Gastrocnemius medialis (tissue), 4 donors: Measurements from ENCODE around the gene PLD4. TPM values are rescaled to one million over a fixed set of nuclear protein-coding genes. Genes with fewer than 3 reads are reported as not detected.
A peak's percentile ranks its signal among the peaks of the same experiment; 100 is the strongest.

Experiments
- ATAC-seq, 2 donors: fragments of 150-250 bp; one replicate each; pipeline ENCODE4 v1.9.1; 2016
- DNase-seq, 2 donors: peaks; one replicate each; pipeline ENCODE4 v3.0.0-alpha.2; 2019
- H3K27ac ChIP-seq, 4 donors: fragments of 200-600 bp; sonication (generic); 1 replicate in 1 of 4; 2 replicates in 3 of 4; pipeline ENCODE4 v1.5.1; 2016 to 2018; ENCODE audit warnings: mild to moderate bottlenecking in 2 of 4, moderate library complexity in 1 of 4
- H3K27me3 ChIP-seq, 3 donors: fragments of 200-600 bp; sonication (generic) in 2 of 3; 1 replicate in 1 of 3; 2 replicates in 2 of 3; pipeline versions ENCODE4 v1.5.1 to v1.6.0; 2016 to 2019; ENCODE audit warnings: mild to moderate bottlenecking in 1 of 3, moderate library complexity in 1 of 3
- H3K36me3 ChIP-seq, 2 donors: fragments of 200-600 bp; sonication (generic) in 1 of 2; one replicate each; pipeline ENCODE4 v1.5.1; 2017 to 2018
- H3K4me1 ChIP-seq, 2 donors: fragments of 200-600 bp; sonication (generic) in 1 of 2; one replicate each; pipeline ENCODE4 v1.5.1; 2016 to 2017; ENCODE audit warnings: mild to moderate bottlenecking in 2 of 2
- H3K4me3 ChIP-seq, 4 donors: fragments of 200-600 bp; sonication (generic) in 3 of 4; 1 replicate in 1 of 4; 2 replicates in 3 of 4; pipeline ENCODE4 v1.5.1; 2016 to 2019; ENCODE audit warnings: mild to moderate bottlenecking in 2 of 4
- H3K9me3 ChIP-seq, 3 donors: fragments of 200-600 bp; sonication (generic) in 2 of 3; 1 replicate in 1 of 3; 2 replicates in 2 of 3; pipeline ENCODE4 v1.5.1; 2016 to 2019
- POLR2A ChIP-seq, 2 donors: fragments of 450-650 bp; IDR thresholded peaks; one replicate each; pipeline ENCODE4 v1.6.1; 2017; ENCODE audit warnings: antibody characterized with exemption in 2 of 2, mild to moderate bottlenecking in 2 of 2, moderate library complexity in 2 of 2
- in situ Hi-C, 4 donors: fragments of 200-750 bp; cut with MboI; loops; one replicate each; pipeline versions ENCODE4 v1.15.0 to v1.8.0; 2017; ENCODE audit warnings: low sequenced_read_pairs in 4 of 4
- intact Hi-C: fragments of 100-400 bp; cut with DNase I; formaldehyde crosslinking; loops from one replicate; pipeline ENCODE4 v1.15.1; 2023; ENCODE audit warnings: low total_unique reads
- total RNA-seq, 4 donors: library from RNA; depleted of rRNA; stranded (reverse); fragments of >200 nt; gene quantifications; one replicate each; pipeline versions ENCODE4 v1.1.0 to v1.2.3, GENCODE V29; 2016
- TF ChIP-seq, protein P1 (sequence below), 5 experiments: fragments of 450-650 bp in 3 of 5; fragments of 200-600 bp in 2 of 5; sonication (generic) in 2 of 5; IDR thresholded peaks in 4 of 5; conservative IDR thresholded peaks in 1 of 5; 1 replicate in 4 of 5; 2 replicates in 1 of 5; pipeline ENCODE4 v1.5.1; 2016 to 2019; ENCODE audit warnings: antibody characterized with exemption in 5 of 5, mild to moderate bottlenecking in 3 of 5, moderate library complexity in 3 of 5

The PLD4 gene, protein sequence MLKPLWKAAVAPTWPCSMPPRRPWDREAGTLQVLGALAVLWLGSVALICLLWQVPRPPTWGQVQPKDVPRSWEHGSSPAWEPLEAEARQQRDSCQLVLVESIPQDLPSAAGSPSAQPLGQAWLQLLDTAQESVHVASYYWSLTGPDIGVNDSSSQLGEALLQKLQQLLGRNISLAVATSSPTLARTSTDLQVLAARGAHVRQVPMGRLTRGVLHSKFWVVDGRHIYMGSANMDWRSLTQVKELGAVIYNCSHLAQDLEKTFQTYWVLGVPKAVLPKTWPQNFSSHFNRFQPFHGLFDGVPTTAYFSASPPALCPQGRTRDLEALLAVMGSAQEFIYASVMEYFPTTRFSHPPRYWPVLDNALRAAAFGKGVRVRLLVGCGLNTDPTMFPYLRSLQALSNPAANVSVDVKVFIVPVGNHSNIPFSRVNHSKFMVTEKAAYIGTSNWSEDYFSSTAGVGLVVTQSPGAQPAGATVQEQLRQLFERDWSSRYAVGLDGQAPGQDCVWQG
- total RNA-seq = not detected

DNA sequence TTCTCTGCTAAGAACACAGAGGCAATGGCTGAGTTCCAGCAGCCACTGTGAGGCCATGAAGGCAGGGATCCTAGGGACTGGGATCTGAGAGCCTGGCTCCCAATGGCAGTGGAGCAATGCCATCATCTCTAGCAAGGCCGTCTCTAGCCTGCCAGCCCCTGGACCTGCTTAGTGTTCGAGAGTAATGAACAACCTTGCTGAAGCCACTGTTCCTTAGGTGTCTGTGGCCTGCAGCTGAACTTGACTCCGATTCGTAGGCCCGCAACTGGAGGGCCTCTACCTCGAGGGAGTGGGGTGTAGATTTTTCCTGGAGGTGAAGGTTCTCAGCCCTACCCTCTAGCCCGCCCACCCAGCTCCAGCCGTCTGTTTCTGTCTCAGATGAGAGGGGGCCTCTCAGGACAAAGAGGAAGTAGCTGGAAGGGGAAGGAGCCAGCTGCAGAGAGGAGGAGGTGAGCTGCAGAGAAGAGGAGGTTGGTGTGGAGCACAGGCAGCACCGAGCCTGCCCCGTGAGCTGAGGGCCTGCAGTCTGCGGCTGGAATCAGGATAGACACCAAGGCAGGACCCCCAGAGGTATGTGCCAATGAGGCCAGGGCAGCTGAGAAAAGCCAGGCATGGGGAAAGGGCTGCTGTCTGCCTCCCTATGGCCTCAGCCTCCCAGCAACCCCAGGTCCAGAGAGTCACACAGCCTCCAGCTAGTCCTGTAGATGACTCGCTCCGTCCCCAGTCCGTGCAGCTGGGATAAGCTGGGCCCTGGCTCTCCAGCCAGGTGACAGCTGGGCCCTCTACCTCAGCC lies at the start of gene PLD4:
PLD4 (plus strand) TSS at position 459 of the 793 bp plus-strand sequence. CDS start 2,262 bp downstream, outside the sequence.
- Histone ChIP-seq H3K27me3 (no peaks in the 10 kb centered on the region), H3K4me1 (no peaks in the 10 kb centered on the region), H3K27ac (no peak within 1 kb of the TSS), H3K36me3 (no peaks in the 10 kb centered on the region), H3K4me3 (no peak within 1 kb of the TSS), H3K9me3 (no peaks in the 10 kb centered on the region)
- no peak for DNase-seq
- in situ Hi-C loops (no loop called here), intact Hi-C loops (no loop called here)
- ATAC-seq = no peak
- no peak for TF ChIP-seq POLR2A (IDR thresholded peaks at IDR 0.05)
- TF ChIP-seq, protein P1, sequence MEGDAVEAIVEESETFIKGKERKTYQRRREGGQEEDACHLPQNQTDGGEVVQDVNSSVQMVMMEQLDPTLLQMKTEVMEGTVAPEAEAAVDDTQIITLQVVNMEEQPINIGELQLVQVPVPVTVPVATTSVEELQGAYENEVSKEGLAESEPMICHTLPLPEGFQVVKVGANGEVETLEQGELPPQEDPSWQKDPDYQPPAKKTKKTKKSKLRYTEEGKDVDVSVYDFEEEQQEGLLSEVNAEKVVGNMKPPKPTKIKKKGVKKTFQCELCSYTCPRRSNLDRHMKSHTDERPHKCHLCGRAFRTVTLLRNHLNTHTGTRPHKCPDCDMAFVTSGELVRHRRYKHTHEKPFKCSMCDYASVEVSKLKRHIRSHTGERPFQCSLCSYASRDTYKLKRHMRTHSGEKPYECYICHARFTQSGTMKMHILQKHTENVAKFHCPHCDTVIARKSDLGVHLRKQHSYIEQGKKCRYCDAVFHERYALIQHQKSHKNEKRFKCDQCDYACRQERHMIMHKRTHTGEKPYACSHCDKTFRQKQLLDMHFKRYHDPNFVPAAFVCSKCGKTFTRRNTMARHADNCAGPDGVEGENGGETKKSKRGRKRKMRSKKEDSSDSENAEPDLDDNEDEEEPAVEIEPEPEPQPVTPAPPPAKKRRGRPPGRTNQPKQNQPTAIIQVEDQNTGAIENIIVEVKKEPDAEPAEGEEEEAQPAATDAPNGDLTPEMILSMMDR (IDR thresholded peaks at IDR 0.05 in 4 of 5, conservative IDR thresholded peaks at IDR 0.05 in 1 of 5) = no peak

DNA sequence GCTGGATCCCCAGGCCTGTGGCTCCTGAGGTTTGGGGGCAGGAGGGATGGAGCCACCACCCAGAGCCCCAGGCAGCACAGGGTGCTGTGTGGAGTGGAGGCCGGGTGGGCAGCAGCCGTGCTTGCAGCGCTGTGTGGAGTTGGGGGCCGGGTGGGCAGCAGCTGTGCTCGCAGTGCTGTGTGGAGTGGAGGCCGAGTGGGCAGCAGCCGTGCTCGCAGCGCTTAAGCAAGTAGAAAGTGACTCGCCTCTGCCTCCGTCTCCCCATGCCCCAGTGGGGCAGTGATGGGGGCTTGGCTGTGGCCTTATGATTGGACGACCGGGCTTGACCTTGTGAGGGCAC lies 49.3 kb upstream of the PLD4 start:
- no peak overlapping the region for H3K4me3 ChIP-seq
- no peaks in the 10 kb centered on the region for H3K9me3 ChIP-seq
- H3K27me3 ChIP-seq = no peaks in the 10 kb centered on the region
- H3K27ac ChIP-seq = no peak overlapping the region
- DNase-seq = no peak
- intact Hi-C loops = no loop called here
- in situ Hi-C loops = no loop called here
- TF ChIP-seq POLR2A (IDR thresholded peaks at IDR 0.05) = no peak
- TF ChIP-seq, protein P1 (IDR thresholded peaks at IDR 0.05 in 4 of 5, conservative IDR thresholded peaks at IDR 0.05 in 1 of 5) = no peak
- peaks cover 0 to 4% of the 10 kb centered on the region in 2 donors for H3K36me3 ChIP-seq
- peaks cover 0 to 7% of the 10 kb centered on the region in 2 donors for H3K4me1 ChIP-seq
- ATAC-seq = no peak

DNA sequence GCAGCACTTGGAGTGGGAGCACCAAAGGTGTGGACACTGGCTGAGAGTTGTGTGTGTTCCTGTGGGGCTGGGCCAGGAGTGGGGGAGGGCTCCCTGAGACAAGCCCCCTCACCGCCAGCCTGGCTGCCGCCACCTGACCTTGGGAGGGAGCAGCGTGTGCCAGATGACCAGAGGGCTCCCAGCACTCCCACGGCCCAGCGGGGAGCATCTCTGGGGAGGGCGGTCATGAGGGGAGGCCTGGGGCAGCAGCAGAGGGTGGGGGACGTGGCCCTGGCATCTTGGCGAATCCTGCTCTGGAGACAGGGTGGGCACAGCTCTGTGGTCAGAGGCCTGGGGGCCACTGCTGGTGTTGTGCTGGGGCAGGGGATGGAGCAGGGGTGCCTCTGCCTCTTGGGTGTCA lies 48.9 kb upstream of the PLD4 start:
- H3K9me3 ChIP-seq = no peaks in the 10 kb centered on the region
- in situ Hi-C loops = no loop called here
- H3K4me3 ChIP-seq = no peak overlapping the region
- H3K27ac ChIP-seq = no peak overlapping the region
- peaks cover 0 to 8% of the 10 kb centered on the region in 2 donors for H3K36me3 ChIP-seq
- DNase-seq (peak in 1 of 2 donors; percentile 14), ATAC-seq (no peak)
- no peak for TF ChIP-seq POLR2A (IDR thresholded peaks at IDR 0.05)
- TF ChIP-seq, protein P1 (IDR thresholded peaks at IDR 0.05 in 4 of 5, conservative IDR thresholded peaks at IDR 0.05 in 1 of 5) = no peak
- no peaks in the 10 kb centered on the region for H3K27me3 ChIP-seq
- H3K4me1 ChIP-seq = peaks cover under 1 to 8% of the 10 kb centered on the region in 2 donors
- intact Hi-C loops = no loop called here

DNA sequence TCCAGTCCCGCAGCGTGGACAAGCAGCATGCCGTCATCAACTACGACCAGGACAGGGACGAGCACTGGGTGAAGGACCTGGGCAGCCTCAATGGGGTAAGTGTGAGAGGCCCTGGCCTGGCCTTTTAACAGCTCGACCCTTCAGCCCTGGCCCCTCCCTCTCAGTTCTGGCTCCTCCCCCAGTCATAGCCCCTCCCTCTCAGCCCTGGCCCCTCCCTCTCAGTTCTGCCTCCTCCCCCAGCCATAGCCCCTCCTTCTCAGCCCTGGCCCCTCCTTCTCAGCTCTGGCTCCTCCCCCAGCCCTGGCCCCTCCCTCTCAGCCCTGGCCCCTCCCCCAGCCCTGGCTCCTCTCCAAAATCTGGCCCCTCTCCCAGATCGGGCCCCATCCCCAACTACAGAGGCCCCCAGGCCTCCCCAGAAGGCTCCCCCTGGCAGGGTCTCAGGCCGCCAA lies 48.4 kb upstream of the PLD4 start:
- DNase-seq = peak in 1 of 2 donors; percentile 28
- H3K27ac ChIP-seq = no peak overlapping the region
- no peaks in the 10 kb centered on the region for H3K27me3 ChIP-seq
- TF ChIP-seq POLR2A (IDR thresholded peaks at IDR 0.05) = no peak
- TF ChIP-seq, protein P1 (IDR thresholded peaks at IDR 0.05 in 4 of 5, conservative IDR thresholded peaks at IDR 0.05 in 1 of 5) = no peak
- no peaks in the 10 kb centered on the region for H3K9me3 ChIP-seq
- peaks cover 5 to 12% of the 10 kb centered on the region in 2 donors for H3K4me1 ChIP-seq
- ATAC-seq = peak; percentile 39 to 77
- no peak overlapping the region for H3K4me3 ChIP-seq
- intact Hi-C loops = no loop called here
- in situ Hi-C loops = no loop called here
- H3K36me3 ChIP-seq = peaks cover 0 to 8% of the 10 kb centered on the region in 2 donors
